Ishikawa (cell line): ENCODE measurements around the gene ADGRF1.

Experiments used
- CEBPB ChIP-seq: IDR thresholded peaks from 2 replicates; pipeline ENCODE4 v1.6.1; 2012
- CREB1 ChIP-seq: IDR thresholded peaks from 2 replicates; pipeline ENCODE4 v1.6.1; 2012; ENCODE audit warnings: low read depth
- EGR1 ChIP-seq: IDR thresholded peaks from 2 replicates; pipeline ENCODE4 v1.6.1; 2012
- EP300 ChIP-seq: IDR thresholded peaks from 2 replicates; pipeline ENCODE4 v1.6.1; 2012; ENCODE audit warnings: borderline replicate concordance
- FOXM1 ChIP-seq: IDR thresholded peaks from 2 replicates; pipeline ENCODE4 v1.6.1; 2012; ENCODE audit warnings: low read depth, borderline replicate concordance
- NFIC ChIP-seq: IDR thresholded peaks from 2 replicates; pipeline ENCODE4 v1.6.1; 2012
- RAD21 ChIP-seq: IDR thresholded peaks from 2 replicates; pipeline ENCODE4 v1.6.1; 2012; ENCODE audit warnings: low read depth
- TAF1 ChIP-seq: IDR thresholded peaks from 2 replicates; pipeline ENCODE4 v1.6.1; 2012; ENCODE audit warnings: low read depth, mild to moderate bottlenecking
- TEAD4 ChIP-seq: IDR thresholded peaks from 2 replicates; pipeline ENCODE4 v1.6.1; 2012
- YY1 ChIP-seq: IDR thresholded peaks from 2 replicates; pipeline ENCODE4 v1.6.1; 2012; ENCODE audit warnings: low read depth
- ZBTB7A ChIP-seq: IDR thresholded peaks from 2 replicates; pipeline ENCODE4 v1.6.1; 2012; ENCODE audit warnings: low read depth
- TF ChIP-seq, protein P1 (sequence below): IDR thresholded peaks from 2 replicates; pipeline ENCODE4 v1.6.1; 2012
- TF ChIP-seq, protein P2 (sequence below): IDR thresholded peaks from 2 replicates; pipeline ENCODE4 v1.6.1; 2012; ENCODE audit warnings: low read depth, mild to moderate bottlenecking

Gene ADGRF1

DNA sequence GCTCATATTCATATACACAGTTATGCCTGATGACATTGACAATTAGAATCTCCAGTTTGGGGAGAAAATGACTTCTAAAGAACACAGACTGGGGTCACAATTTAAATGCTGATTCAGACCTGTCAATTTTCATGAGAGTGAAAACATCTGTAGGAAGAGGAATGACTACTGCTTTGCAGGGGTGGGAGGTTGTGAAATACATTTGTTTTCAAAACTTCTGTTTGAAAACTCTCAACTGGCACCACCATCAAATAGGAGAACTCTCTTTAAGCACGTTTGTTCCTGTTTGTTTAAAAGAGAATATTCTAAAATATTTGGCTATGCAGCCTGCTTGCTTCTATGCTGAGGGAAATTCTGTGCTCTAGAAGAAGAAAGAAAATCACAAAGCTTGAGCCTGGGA lies 69.6 kb downstream of the ADGRF1 start:
- TF ChIP-seq, protein P1, sequence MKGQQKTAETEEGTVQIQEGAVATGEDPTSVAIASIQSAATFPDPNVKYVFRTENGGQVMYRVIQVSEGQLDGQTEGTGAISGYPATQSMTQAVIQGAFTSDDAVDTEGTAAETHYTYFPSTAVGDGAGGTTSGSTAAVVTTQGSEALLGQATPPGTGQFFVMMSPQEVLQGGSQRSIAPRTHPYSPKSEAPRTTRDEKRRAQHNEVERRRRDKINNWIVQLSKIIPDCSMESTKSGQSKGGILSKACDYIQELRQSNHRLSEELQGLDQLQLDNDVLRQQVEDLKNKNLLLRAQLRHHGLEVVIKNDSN = no peak
- TF ChIP-seq EGR1 (no peak), EP300 (no peak), TEAD4 (no peak), NFIC (no peak), YY1 (no peak)

DNA sequence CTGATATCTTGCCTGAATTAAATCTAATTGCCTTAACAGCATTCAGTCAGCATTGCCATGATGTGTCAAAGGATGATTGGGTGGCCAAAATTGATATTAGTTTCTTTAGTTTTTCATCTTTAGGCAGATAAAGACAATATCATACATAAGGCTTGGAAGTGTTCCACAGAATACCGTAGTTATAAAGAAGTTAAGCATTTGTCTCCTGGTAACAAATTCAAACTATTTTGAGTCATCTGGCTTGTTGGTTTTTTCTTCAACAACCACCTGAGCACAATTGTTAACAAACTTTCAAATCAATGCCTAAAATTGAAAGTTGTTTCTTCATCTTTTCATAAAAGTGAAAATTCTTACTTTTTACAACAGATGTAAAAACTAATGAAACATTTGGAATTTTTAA lies 72.9 kb downstream of the ADGRF1 start:
- TF ChIP-seq ZBTB7A (no peak), EP300 (no peak), TEAD4 (no peak), CEBPB (no peak), YY1 (no peak)

DNA sequence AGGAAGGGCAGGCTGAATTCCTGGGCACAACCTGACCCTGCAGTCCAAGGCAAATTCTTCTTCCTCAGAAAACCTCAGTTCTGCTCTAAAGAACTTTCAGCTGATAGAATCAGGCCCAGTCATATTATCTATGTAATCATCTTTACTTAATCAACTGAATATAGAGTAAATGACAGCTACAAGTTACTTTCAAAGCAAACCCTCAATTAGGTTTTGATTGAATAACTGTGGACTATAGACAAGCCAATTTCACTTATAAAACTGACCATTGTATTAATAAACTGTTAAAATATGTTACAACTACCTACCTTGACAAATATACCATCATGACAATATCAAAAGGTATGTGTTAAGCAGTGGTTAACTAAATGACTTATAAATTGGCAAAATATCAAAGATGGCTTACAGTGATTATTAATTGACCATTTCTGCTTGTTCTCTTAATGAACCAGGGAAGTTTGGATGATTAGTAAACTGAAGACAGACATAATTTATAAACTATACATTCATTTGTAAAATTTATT lies 74.2 kb downstream of the ADGRF1 start:
- no peak for TF ChIP-seq YY1
- no peak for TF ChIP-seq NFIC
- no peak for TF ChIP-seq CREB1
- no peak for TF ChIP-seq ZBTB7A
- TF ChIP-seq FOXM1 = no peak

DNA sequence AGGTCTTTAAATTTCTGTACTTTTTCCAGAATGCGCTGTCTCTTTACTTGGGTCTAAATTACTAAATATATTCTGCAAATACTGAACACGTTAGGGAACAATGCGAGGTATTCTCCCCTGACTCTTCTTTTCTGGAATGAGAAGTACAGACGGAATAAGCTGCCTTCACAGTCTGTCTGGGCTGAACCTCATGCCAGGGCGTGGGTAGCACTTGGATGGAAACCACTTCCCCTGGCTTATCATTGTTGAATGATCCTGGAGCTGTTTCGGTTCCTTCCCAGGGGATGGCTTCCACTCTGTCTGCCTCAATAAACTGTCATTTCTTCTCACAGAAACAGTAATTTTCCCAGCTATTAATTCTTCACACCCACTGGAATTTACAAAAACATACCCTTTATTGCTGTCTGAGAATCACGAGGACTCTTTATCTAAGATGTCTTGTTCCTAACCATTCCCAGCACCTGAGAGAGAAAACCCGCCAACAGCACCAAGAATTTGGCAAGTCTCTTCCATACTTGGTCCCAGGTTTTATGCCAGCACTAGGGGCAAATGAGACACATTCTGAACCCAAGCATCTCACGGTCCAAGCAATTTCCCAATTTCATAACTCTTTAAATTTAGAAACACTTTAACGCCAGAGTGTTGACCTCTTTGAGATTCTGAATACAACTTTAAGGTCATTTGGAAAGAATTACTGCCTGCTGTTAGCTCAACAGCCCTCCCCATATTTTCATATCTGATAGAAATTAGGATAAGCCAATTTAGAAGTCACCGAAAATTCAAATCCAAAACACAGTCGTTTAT lies 77.2 kb downstream of the ADGRF1 start:
- TF ChIP-seq FOXM1 (no peak), RAD21 (no peak), NFIC (no peak), ZBTB7A (no peak), YY1 (no peak), EP300 (no peak), CREB1 (no peak), EGR1 (no peak), TEAD4 (no peak)
- TF ChIP-seq, protein P1 = no peak
- TF ChIP-seq, protein P2, sequence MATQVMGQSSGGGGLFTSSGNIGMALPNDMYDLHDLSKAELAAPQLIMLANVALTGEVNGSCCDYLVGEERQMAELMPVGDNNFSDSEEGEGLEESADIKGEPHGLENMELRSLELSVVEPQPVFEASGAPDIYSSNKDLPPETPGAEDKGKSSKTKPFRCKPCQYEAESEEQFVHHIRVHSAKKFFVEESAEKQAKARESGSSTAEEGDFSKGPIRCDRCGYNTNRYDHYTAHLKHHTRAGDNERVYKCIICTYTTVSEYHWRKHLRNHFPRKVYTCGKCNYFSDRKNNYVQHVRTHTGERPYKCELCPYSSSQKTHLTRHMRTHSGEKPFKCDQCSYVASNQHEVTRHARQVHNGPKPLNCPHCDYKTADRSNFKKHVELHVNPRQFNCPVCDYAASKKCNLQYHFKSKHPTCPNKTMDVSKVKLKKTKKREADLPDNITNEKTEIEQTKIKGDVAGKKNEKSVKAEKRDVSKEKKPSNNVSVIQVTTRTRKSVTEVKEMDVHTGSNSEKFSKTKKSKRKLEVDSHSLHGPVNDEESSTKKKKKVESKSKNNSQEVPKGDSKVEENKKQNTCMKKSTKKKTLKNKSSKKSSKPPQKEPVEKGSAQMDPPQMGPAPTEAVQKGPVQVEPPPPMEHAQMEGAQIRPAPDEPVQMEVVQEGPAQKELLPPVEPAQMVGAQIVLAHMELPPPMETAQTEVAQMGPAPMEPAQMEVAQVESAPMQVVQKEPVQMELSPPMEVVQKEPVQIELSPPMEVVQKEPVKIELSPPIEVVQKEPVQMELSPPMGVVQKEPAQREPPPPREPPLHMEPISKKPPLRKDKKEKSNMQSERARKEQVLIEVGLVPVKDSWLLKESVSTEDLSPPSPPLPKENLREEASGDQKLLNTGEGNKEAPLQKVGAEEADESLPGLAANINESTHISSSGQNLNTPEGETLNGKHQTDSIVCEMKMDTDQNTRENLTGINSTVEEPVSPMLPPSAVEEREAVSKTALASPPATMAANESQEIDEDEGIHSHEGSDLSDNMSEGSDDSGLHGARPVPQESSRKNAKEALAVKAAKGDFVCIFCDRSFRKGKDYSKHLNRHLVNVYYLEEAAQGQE = no peak

DNA sequence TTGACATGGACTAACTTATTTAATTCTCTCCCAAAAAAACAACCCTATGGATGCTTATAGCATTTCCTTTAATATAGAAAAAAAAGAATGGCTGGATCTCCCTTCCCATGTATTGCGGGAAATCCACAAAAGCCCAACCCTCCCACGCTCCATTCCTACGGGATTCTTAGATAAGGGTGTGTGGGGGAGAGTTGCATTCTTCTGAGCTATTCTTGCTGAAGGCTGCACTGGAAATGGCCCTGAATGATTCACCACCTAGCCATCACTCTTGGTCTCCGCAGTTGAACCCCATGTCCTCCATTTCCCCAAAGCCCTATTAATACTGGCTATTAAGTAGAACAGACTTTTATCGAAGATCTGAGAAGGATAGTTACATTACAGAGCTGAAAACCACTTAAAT lies 78.5 kb downstream of the ADGRF1 start:
- TF ChIP-seq, protein P2 = no peak
- TF ChIP-seq NFIC (no peak), ZBTB7A (no peak), TAF1 (no peak), EP300 (no peak)

DNA sequence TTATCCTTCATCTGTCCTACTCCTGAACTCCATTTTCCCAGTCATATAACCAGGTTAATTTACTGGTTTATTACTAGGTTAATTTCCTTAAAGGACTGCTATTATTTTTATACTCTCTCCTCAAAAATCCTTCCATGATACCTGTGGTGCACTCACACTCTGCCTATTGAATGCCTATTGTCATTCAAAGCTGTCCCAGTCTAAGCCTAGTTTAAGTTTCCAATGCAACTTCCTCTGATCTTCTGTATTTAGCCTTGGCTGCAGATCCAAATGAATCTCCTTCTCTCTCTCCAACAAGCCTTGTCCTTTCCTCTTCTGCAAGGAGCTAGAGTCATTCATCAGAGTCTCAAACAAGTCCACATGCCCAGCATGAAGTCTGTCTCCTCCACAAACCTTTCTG lies 79.1 kb downstream of the ADGRF1 start:
- TF ChIP-seq CREB1 (no peak), YY1 (no peak), EGR1 (no peak), TAF1 (no peak)
- TF ChIP-seq, protein P1 = no peak
- TF ChIP-seq, protein P2 = no peak
